H9 (cell line): Measurements from ENCODE around the gene PDK4. TPM values are rescaled to one million over a fixed set of nuclear protein-coding genes. Genes with fewer than 3 reads are reported as not detected.

Experiments
- DNase-seq: peaks from one replicate; pipeline ENCODE4 v3.0.0-alpha.2; 2017
- H2AFZ ChIP-seq: one replicate; pipeline ENCODE4 v1.6.1; 2013; ENCODE audit warnings: mild to moderate bottlenecking, low read length, control low read depth, moderate library complexity
- H2AK5ac ChIP-seq: 2 replicates; pipeline ENCODE4 v1.6.1; 2013; ENCODE audit warnings: low read length, control low read depth, mixed read lengths; ENCODE audit not compliant: insufficient read length
- H2BK120ac ChIP-seq: one replicate; pipeline ENCODE4 v1.6.1; 2013; ENCODE audit warnings: low read depth, mild to moderate bottlenecking, low read length, control low read depth, inconsistent platforms; ENCODE audit not compliant: poor library complexity, severe bottlenecking
- H2BK12ac ChIP-seq: 2 replicates; pipeline ENCODE4 v1.6.1; 2013; ENCODE audit warnings: low read length, control low read depth, mixed read lengths, low read depth; ENCODE audit not compliant: insufficient read length
- H2BK15ac ChIP-seq: 2 replicates; pipeline ENCODE4 v1.6.1; 2013; ENCODE audit warnings: low read depth, low read length, control low read depth
- H2BK20ac ChIP-seq: one replicate; pipeline ENCODE4 v1.6.1; 2013; ENCODE audit warnings: low read depth, mild to moderate bottlenecking, low read length, control low read depth, inconsistent platforms; ENCODE audit not compliant: poor library complexity, severe bottlenecking
- H2BK5ac ChIP-seq: 2 replicates; pipeline ENCODE4 v1.6.1; 2013; ENCODE audit warnings: low read length, control low read depth, mixed read lengths; ENCODE audit not compliant: insufficient read length
- H3K14ac ChIP-seq: 2 replicates; pipeline ENCODE4 v1.6.1; 2013; ENCODE audit warnings: low read length, control low read depth; ENCODE audit not compliant: insufficient read depth
- H3K18ac ChIP-seq: 2 replicates; pipeline ENCODE4 v1.6.1; 2013; ENCODE audit warnings: low read depth, mild to moderate bottlenecking, mixed read lengths, low read length, control low read depth; ENCODE audit not compliant: insufficient read length
- H3K23ac ChIP-seq: 2 replicates; pipeline ENCODE4 v1.6.1; 2013; ENCODE audit warnings: low read length, control low read depth, mixed read lengths, low read depth; ENCODE audit not compliant: insufficient read length
- H3K23me2 ChIP-seq: 2 replicates; pipeline ENCODE4 v1.6.1; 2013; ENCODE audit warnings: low read depth, mild to moderate bottlenecking, mixed read lengths, low read length, control low read depth; ENCODE audit not compliant: insufficient read length, poor library complexity, severe bottlenecking
- H3K27ac ChIP-seq: 2 replicates; pipeline ENCODE4 v1.5.1; 2013; ENCODE audit warnings: low read length, control low read depth, mixed read lengths, low read depth; ENCODE audit not compliant: insufficient read length
- H3K27me3 ChIP-seq: 2 replicates; pipeline ENCODE4 v1.6.1; 2013; ENCODE audit warnings: low read length, control low read depth, inconsistent platforms; ENCODE audit not compliant: insufficient read depth
- H3K4ac ChIP-seq: 2 replicates; pipeline ENCODE4 v1.6.1; 2013; ENCODE audit warnings: low read depth, mild to moderate bottlenecking, control low read depth, inconsistent platforms, low read length, moderate library complexity
- H3K4me1 ChIP-seq: 2 replicates; pipeline ENCODE4 v1.6.1; 2013; ENCODE audit warnings: low read length, control low read depth, inconsistent platforms; ENCODE audit not compliant: insufficient read depth
- H3K4me2 ChIP-seq: 2 replicates; pipeline ENCODE4 v1.6.1; 2013; ENCODE audit warnings: low read length, control low read depth, mixed read lengths; ENCODE audit not compliant: insufficient read length, insufficient read depth
- H3K56ac ChIP-seq: 2 replicates; pipeline ENCODE4 v1.6.1; 2013; ENCODE audit warnings: low read depth, mild to moderate bottlenecking, mixed read lengths, low read length, control low read depth; ENCODE audit not compliant: insufficient read length
- H3K79me1 ChIP-seq: 2 replicates; pipeline ENCODE4 v1.6.1; 2013; ENCODE audit warnings: low read depth, mild to moderate bottlenecking, moderate library complexity, low read length, control low read depth, inconsistent platforms; ENCODE audit not compliant: insufficient read depth, poor library complexity, severe bottlenecking
- H3K79me2 ChIP-seq: 2 replicates; pipeline ENCODE4 v1.6.1; 2013; ENCODE audit warnings: low read length, control low read depth, inconsistent platforms; ENCODE audit not compliant: insufficient read depth
- H3K9ac ChIP-seq: 2 replicates; pipeline ENCODE4 v1.6.1; 2013; ENCODE audit warnings: low read length, control low read depth, mixed read lengths; ENCODE audit not compliant: insufficient read length; ENCODE audit errors: extremely low read depth
- H3K9me3 ChIP-seq: one replicate; pipeline ENCODE4 v1.6.1; 2013; ENCODE audit warnings: low read depth, low read length, inconsistent platforms; ENCODE audit not compliant: control insufficient read depth
- H3T11ph ChIP-seq: one replicate; pipeline ENCODE4 v1.6.1; 2013; ENCODE audit warnings: mild to moderate bottlenecking, low read length, control low read depth, inconsistent platforms
- H4K20me1 ChIP-seq: one replicate; pipeline ENCODE4 v1.6.1; 2013; ENCODE audit not compliant: control insufficient read depth, insufficient read length, insufficient read depth
- H4K5ac ChIP-seq: 2 replicates; pipeline ENCODE4 v1.6.1; 2013; ENCODE audit warnings: low read depth, mild to moderate bottlenecking, mixed read lengths, low read length, control low read depth; ENCODE audit not compliant: insufficient read length
- H4K8ac ChIP-seq: replicated peaks from 2 replicates; pipeline ENCODE4 v1.6.1; 2013; ENCODE audit warnings: low read length, control low read depth, mixed read lengths, low read depth; ENCODE audit not compliant: insufficient read length
- H4K91ac ChIP-seq: 2 replicates; pipeline ENCODE4 v1.6.1; 2013; ENCODE audit warnings: low read depth, mild to moderate bottlenecking, moderate library complexity, mixed read lengths, low read length, control low read depth; ENCODE audit not compliant: insufficient read length
- H3K27ac Mint-ChIP-seq, 3 experiments: 2 replicates in 2 of 3; 3 replicates in 1 of 3; pipeline ENCODE4 v1.8.0; 2020 to 2021; ENCODE audit warnings: mixed read lengths in 3 of 3, mild to moderate bottlenecking in 1 of 3, moderate library complexity in 1 of 3
- H3K27me3 Mint-ChIP-seq: 2 replicates; pipeline ENCODE4 v1.8.0; 2021; ENCODE audit warnings: low read depth, mild to moderate bottlenecking, moderate library complexity, mixed read lengths
- H3K36me3 Mint-ChIP-seq, 3 experiments: 2 replicates in 2 of 3; 3 replicates in 1 of 3; pipeline ENCODE4 v1.8.0; 2020 to 2021; ENCODE audit warnings: low read depth in 3 of 3, mixed read lengths in 3 of 3; ENCODE audit not compliant: insufficient read depth in 1 of 3
- H3K4me1 Mint-ChIP-seq, 2 experiments: 2 replicates each; pipeline ENCODE4 v1.8.0; 2020; ENCODE audit warnings: mixed read lengths in 2 of 2
- H3K4me3 Mint-ChIP-seq, 2 experiments: 2 replicates in 1 of 2; 3 replicates in 1 of 2; pipeline ENCODE4 v1.8.0; 2020 to 2021; ENCODE audit warnings: mild to moderate bottlenecking in 2 of 2, mixed read lengths in 2 of 2, moderate library complexity in 1 of 2
- H3K9me3 Mint-ChIP-seq, 2 experiments: 2 replicates in 1 of 2; 3 replicates in 1 of 2; pipeline ENCODE4 v1.8.0; 2020; ENCODE audit warnings: mild to moderate bottlenecking in 2 of 2, mixed read lengths in 2 of 2, moderate library complexity in 1 of 2
- CTCF ChIP-seq: fragments of 200-600 bp; sonication (generic); conservative IDR thresholded peaks from 3 replicates; pipeline ENCODE4 v1.8.0; 2021; ENCODE audit warnings: antibody characterized with exemption, mild to moderate bottlenecking
- WGBS: extraction: QIAGEN DNeasy Blood & Tissue Kit; methylation state at CpG from one replicate; pipeline ENCODE4 v1.1.7; 2013; ENCODE audit warnings: missing lambda C conversion rate, low lambda C conversion rate, mixed read lengths; ENCODE audit not compliant: insufficient read length; ENCODE audit errors: extremely low coverage; 5-methylcytosine and 5-hydroxymethylcytosine counted together
- total RNA-seq: library from RNA; stranded (reverse); gene quantifications from 2 replicates; pipeline ENCODE4 v1.2.1, GENCODE V29; 2021

PDK4 gene
- total RNA-seq, 1 experiment from 2014 or later, result not detected

GRCh38 chr7:95628831-95629439 is 32.6 kb upstream of the PDK4 start:
- WGBS, result no CpG with 5 or more reads among the region's 5 CpGs

More at GRCh38 chr7:95628831-95629439, 32.6 kb upstream of the PDK4 start:
- H3K56ac ChIP-seq, result no peak overlapping the region
- H3K27me3 ChIP-seq, result no peaks in the 10 kb centered on the region
- H3K14ac ChIP-seq, result no peak overlapping the region
- Mint-ChIP-seq H3K36me3 (no peaks in the 10 kb centered on the region), H3K27ac (no peak overlapping the region), H3K4me3 (no peak overlapping the region), H3K4me1 (peaks cover 0 to 2% of the 10 kb centered on the region in 2 experiments; a peak in 1 of 4 replicates), H3K27me3 (no peaks in the 10 kb centered on the region), H3K9me3 (no peaks in the 10 kb centered on the region)
- no peak overlapping the region for H3K4me2 ChIP-seq
- no peak overlapping the region for H2BK15ac ChIP-seq
- H3K79me2 ChIP-seq, result no peaks in the 10 kb centered on the region
- no peaks in the 10 kb centered on the region for H3K23me2 ChIP-seq
- H4K91ac ChIP-seq, result no peak overlapping the region
- H4K5ac ChIP-seq, result no peak overlapping the region
- H3T11ph ChIP-seq, result no peak overlapping the region
- H3K9me3 ChIP-seq, result no peaks in the 10 kb centered on the region
- H3K27ac ChIP-seq, result no peak overlapping the region
- no peak overlapping the region for H2BK5ac ChIP-seq
- no peaks in the 10 kb centered on the region for H3K79me1 ChIP-seq
- no peak overlapping the region for H3K18ac ChIP-seq
- H3K4ac ChIP-seq, result no peak overlapping the region
- no peak overlapping the region for H2AK5ac ChIP-seq
- no peaks in the 10 kb centered on the region for H3K4me1 ChIP-seq
- no peak overlapping the region for H4K8ac ChIP-seq
- no peak overlapping the region for H3K23ac ChIP-seq
- DNase-seq, result no peak
- no peak overlapping the region for H2BK120ac ChIP-seq
- H2BK20ac ChIP-seq, result no peak overlapping the region
- no peak overlapping the region for H2BK12ac ChIP-seq
- H2AFZ ChIP-seq, result no peak overlapping the region
- H4K20me1 ChIP-seq, result no peaks in the 10 kb centered on the region
- no peak overlapping the region for H3K9ac ChIP-seq
- TF ChIP-seq CTCF, result no peak
